Stomach (tissue), 9 donors: ENCODE data around the gene RIN3. TPM values are rescaled to one million over a fixed set of nuclear protein-coding genes. Genes with fewer than 3 reads are reported as not detected.

Experiments
- DNase-seq, 2 donors: peaks; one replicate each; pipeline versions ENCODE4 v3.0.0 to v3.0.0-alpha.2; 2013 to 2019
- H3K27ac ChIP-seq, 5 donors: fragments of 200-600 bp in 4 of 5; sonication (generic) in 4 of 5; one replicate each; pipeline ENCODE4 v1.5.1; 2013 to 2019; ENCODE audit warnings: mild to moderate bottlenecking in 1 of 5, moderate library complexity in 1 of 5
- H3K27me3 ChIP-seq, 3 donors: fragments of 200-600 bp; sonication (generic); one replicate each; pipeline ENCODE4 v1.5.1; 2017 to 2019; ENCODE audit warnings: mixed run types in 1 of 3
- H3K36me3 ChIP-seq, 4 donors: fragments of 200-600 bp; sonication (generic); 1 replicate in 3 of 4; 2 replicates in 1 of 4; pipeline ENCODE4 v1.5.1; 2016 to 2019
- H3K4me1 ChIP-seq, 4 donors: fragments of 200-600 bp; sonication (generic); one replicate each; pipeline ENCODE4 v1.5.1; 2016 to 2019
- H3K4me3 ChIP-seq, 4 donors: fragments of 200-600 bp; sonication (generic) in 3 of 4; one replicate each; pipeline ENCODE4 v1.5.1; 2016 to 2019; ENCODE audit warnings: mild to moderate bottlenecking in 1 of 4
- H3K9me3 ChIP-seq, 4 donors: fragments of 200-600 bp; sonication (generic); one replicate each; pipeline ENCODE4 v1.5.1; 2016 to 2019
- CTCF ChIP-seq, 7 experiments: fragments of 450-650 bp in 4 of 7; fragments of 200-600 bp in 3 of 7; sonication (generic) in 3 of 7; IDR thresholded peaks; one replicate each; pipeline ENCODE4 v1.5.1; 2016 to 2019; ENCODE audit warnings: antibody characterized with exemption in 7 of 7, control low read depth in 2 of 7, mild to moderate bottlenecking in 1 of 7
- EP300 ChIP-seq: sonication (generic); formaldehyde crosslinking; IDR thresholded peaks from one replicate; pipeline ENCODE4 v1.6.1; 2017; ENCODE audit warnings: antibody characterized with exemption
- POLR2A ChIP-seq, 4 donors: fragments of 450-650 bp; IDR thresholded peaks; one replicate each; pipeline ENCODE4 v1.6.1; 2016; ENCODE audit warnings: antibody characterized with exemption in 4 of 4, control low read depth in 2 of 4, mild to moderate bottlenecking in 1 of 4, moderate library complexity in 1 of 4
- POLR2AphosphoS5 ChIP-seq, 3 donors: sonication (generic); formaldehyde crosslinking; IDR thresholded peaks; one replicate each; pipeline ENCODE4 v1.6.1; 2016; ENCODE audit warnings: antibody characterized with exemption in 3 of 3
- WGBS, 5 donors: extraction: QIAGEN DNeasy Blood & Tissue Kit in 3 of 5; methylation state at CpG; one replicate each; pipeline versions ENCODE4 v1.1.5 to v1.1.7; 2013 to 2018; 5-methylcytosine and 5-hydroxymethylcytosine counted together
- intact Hi-C: fragments of 100-400 bp; cut with DNase I; formaldehyde crosslinking; loops from one replicate; pipeline ENCODE4 v1.15.1; 2023; ENCODE audit warnings: low total_unique reads
- polyA plus RNA-seq, 3 donors: library from polyadenylated mRNA; stranded (reverse); fragments of 200-250 nt; gene quantifications; one replicate each; pipeline ENCODE4 v1.2.3, GENCODE V29; 2013
- total RNA-seq, 5 donors: library from RNA; depleted of rRNA; stranded (reverse); fragments of >200 nt; gene quantifications; one replicate each; pipeline versions ENCODE4 v1.1.0 to v1.2.3, GENCODE V29; 2014 to 2016
- donor health status: healthy with polysubstance abuse.
- donor health status: Bipolar disorder and iron deficiency.
- donor health status: healthy.

The RIN3 gene
- total and polyA plus RNA-seq, 8 donors, result 5.0 to 47.8 (median 8.0) TPM

- Histone ChIP-seq H3K9me3 (no peaks in the 10 kb centered on the region), H3K4me1 (peaks cover 19 to 41% (median 29%) of the 10 kb centered on the region in 4 donors), H3K36me3 (peaks cover 6 to 68% (median 50%) of the 10 kb centered on the region in 4 donors), H3K4me3 (peak overlapping the region; percentile 51 to 60 (median 52)), H3K27me3 (no peaks in the 10 kb centered on the region), H3K27ac (peak overlapping the region in 4 of 5 donors; percentile 0 to 80 (median 64))
- intact Hi-C loops, result no loop called here
- DNase-seq, result peak; percentile 86 to 93
- 8 to 25% (median 16%) methylated on average over 15 to 45 of the region's 45 CpGs for WGBS, 5 donors
- TF ChIP-seq CTCF (IDR thresholded peaks at IDR 0.05), result peak in 5 of 7 experiments; percentile 83 to 100 (median 97)
- TF ChIP-seq POLR2AphosphoS5 (IDR thresholded peaks at IDR 0.05), result peak in 2 of 3 donors; percentile 35 to 59
- TF ChIP-seq POLR2A (IDR thresholded peaks at IDR 0.05), result no peak
- no peak for TF ChIP-seq EP300
These were observed 173.4 kb downstream of the RIN3 start for GRCh38 chr14:92686900-92687427.

GRCh38 chr14:92687681-92688433 is 174.3 kb downstream of the RIN3 start:
- H3K27me3 ChIP-seq, result no peaks in the 10 kb centered on the region

GRCh38 chr14:92688434-92689375 is 175.1 kb downstream of the RIN3 start:
- H3K27ac ChIP-seq, result peak overlapping the region in 4 of 5 donors; percentile 55 to 80 (median 70)
- no peaks in the 10 kb centered on the region for H3K9me3 ChIP-seq
- TF ChIP-seq CTCF (IDR thresholded peaks at IDR 0.05) (no peak), POLR2AphosphoS5 (IDR thresholded peaks at IDR 0.05) (no peak), EP300 (no peak), POLR2A (IDR thresholded peaks at IDR 0.05) (no peak)
- H3K27me3 ChIP-seq, result no peaks in the 10 kb centered on the region
- peaks cover 29 to 58% (median 43%) of the 10 kb centered on the region in 4 donors for H3K4me1 ChIP-seq
- peak overlapping the region; percentile 51 to 60 (median 52) for H3K4me3 ChIP-seq
- DNase-seq, result peak; percentile 49 to 60
- intact Hi-C loops, result no loop called here
- WGBS, 5 donors, result 52 to 67% (median 64%) methylated on average over 21 to 30 of the region's 30 CpGs
- H3K36me3 ChIP-seq, result peaks cover 6 to 55% (median 38%) of the 10 kb centered on the region in 4 donors

More at GRCh38 chr14:92687681-92688433, 174.3 kb downstream of the RIN3 start:
- WGBS, 5 donors, result 21 to 65% (median 26%) methylated on average over 42 to 80 of the region's 80 CpGs
- Histone ChIP-seq H3K9me3 (no peaks in the 10 kb centered on the region), H3K4me1 (peaks cover 26 to 50% (median 38%) of the 10 kb centered on the region in 4 donors), H3K4me3 (peak overlapping the region; percentile 51 to 60 (median 52)), H3K27ac (peak overlapping the region; percentile 1 to 80 (median 69)), H3K36me3 (peaks cover 6 to 59% (median 41%) of the 10 kb centered on the region in 4 donors)
- intact Hi-C loops, result no loop called here
- DNase-seq, result peak; percentile 62 to 80
- no peak for TF ChIP-seq EP300
- no peak for TF ChIP-seq POLR2A (IDR thresholded peaks at IDR 0.05)
- TF ChIP-seq CTCF (IDR thresholded peaks at IDR 0.05), result no peak
- peak in 2 of 3 donors; percentile 4 to 11 for TF ChIP-seq POLR2AphosphoS5 (IDR thresholded peaks at IDR 0.05)
